GM06990 (cell line): ENCODE data around the gene C2orf80.

Experiments
- DNase-seq: peaks from one replicate; pipeline ENCODE4 v3.0.0-alpha.2; 2011; ENCODE audit not compliant: insufficient read length; ENCODE audit errors: extremely low read depth
- H3K27me3 ChIP-seq: replicated peaks from 2 replicates; pipeline ENCODE4 v1.6.0; 2011; ENCODE audit warnings: low read length; ENCODE audit not compliant: control insufficient read depth, insufficient read depth
- H3K36me3 ChIP-seq: 2 replicates; pipeline ENCODE4 v1.5.1; 2011; ENCODE audit warnings: low read length; ENCODE audit not compliant: control insufficient read depth, insufficient read depth
- H3K4me3 ChIP-seq: replicated peaks from 2 replicates; pipeline ENCODE4 v1.5.1; 2011; ENCODE audit warnings: low read depth, mild to moderate bottlenecking, control low read depth, low read length
- TF ChIP-seq, protein P1 (sequence below): IDR thresholded peaks from 2 replicates; pipeline ENCODE4 v1.5.1; 2011; ENCODE audit warnings: low read length, control low read depth, mild to moderate bottlenecking, inconsistent platforms; ENCODE audit not compliant: insufficient read depth, poor library complexity, severe bottlenecking

C2orf80 gene

DNA sequence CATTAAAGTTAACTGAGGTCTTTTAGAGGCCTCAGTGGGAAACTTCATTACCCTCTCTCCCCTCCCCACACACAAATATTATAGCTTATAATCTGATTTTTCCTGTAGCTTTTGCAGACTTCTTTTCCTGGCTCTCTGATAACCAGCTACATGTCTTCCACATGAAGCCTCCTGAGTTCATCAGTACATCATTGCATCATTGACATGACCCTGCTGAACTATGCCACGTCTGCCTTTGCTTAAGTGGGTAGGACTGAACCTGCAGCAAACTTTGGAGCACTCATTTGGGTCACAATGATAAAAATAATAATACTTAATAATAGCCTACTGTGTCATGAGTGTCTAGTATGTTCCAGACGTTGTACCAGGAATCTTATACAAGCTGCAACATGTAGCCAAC, 33.4 kb downstream of the C2orf80 start:
- H3K27me3 ChIP-seq: no peaks in the 10 kb centered on the region
- no peak for DNase-seq
- TF ChIP-seq, protein P1, sequence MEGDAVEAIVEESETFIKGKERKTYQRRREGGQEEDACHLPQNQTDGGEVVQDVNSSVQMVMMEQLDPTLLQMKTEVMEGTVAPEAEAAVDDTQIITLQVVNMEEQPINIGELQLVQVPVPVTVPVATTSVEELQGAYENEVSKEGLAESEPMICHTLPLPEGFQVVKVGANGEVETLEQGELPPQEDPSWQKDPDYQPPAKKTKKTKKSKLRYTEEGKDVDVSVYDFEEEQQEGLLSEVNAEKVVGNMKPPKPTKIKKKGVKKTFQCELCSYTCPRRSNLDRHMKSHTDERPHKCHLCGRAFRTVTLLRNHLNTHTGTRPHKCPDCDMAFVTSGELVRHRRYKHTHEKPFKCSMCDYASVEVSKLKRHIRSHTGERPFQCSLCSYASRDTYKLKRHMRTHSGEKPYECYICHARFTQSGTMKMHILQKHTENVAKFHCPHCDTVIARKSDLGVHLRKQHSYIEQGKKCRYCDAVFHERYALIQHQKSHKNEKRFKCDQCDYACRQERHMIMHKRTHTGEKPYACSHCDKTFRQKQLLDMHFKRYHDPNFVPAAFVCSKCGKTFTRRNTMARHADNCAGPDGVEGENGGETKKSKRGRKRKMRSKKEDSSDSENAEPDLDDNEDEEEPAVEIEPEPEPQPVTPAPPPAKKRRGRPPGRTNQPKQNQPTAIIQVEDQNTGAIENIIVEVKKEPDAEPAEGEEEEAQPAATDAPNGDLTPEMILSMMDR: no peak
- no peak overlapping the region for H3K4me3 ChIP-seq
- H3K36me3 ChIP-seq: no peaks in the 10 kb centered on the region

DNA sequence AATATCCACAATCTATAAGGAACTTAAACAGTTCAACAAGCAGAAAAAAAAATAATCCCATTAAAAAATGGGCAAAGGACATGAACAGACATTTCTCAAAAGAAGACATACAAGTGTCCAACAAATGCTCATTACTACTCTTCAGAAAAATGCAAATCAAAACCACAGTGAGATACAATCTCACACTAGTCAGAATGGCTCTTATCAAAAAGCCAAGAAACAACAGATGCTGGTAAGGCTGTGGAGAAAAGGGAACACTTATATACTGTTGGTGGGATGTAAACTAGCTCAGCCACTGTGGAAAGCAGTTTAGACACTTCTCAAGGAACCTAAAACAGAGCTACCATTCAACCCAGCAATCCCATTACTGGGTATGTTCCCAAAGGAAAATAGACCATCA, 36.7 kb downstream of the C2orf80 start:
- H3K36me3 ChIP-seq: no peaks in the 10 kb centered on the region
- DNase-seq: no peak

DNA sequence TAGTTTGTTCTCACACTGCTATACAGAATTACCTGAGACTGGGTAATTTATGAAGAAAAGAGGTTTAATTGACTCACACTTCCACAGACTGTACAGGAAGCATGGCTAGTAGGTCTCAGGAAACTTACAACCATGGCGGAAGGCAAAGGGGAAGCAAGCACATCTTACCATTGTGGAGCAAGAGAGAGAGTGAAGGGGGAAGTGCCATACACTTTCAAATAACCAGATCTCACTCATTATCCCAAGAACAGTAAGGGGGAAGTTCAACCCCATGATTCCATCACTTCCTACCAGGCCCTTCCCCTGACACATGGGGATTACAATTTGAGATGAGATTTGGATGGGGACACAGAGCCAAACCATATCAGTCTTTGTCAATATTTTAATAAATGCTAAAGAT, 38.9 kb downstream of the C2orf80 start:
- H3K27me3 ChIP-seq: no peaks in the 10 kb centered on the region
- TF ChIP-seq, protein P1: no peak
- H3K4me3 ChIP-seq: no peak overlapping the region
- DNase-seq: no peak
- no peaks in the 10 kb centered on the region for H3K36me3 ChIP-seq

More for the DNA sequence above, 36.7 kb downstream of the C2orf80 start:
- TF ChIP-seq, protein P1: no peak
- Histone ChIP-seq H3K27me3 (no peaks in the 10 kb centered on the region), H3K4me3 (no peak overlapping the region)

DNA sequence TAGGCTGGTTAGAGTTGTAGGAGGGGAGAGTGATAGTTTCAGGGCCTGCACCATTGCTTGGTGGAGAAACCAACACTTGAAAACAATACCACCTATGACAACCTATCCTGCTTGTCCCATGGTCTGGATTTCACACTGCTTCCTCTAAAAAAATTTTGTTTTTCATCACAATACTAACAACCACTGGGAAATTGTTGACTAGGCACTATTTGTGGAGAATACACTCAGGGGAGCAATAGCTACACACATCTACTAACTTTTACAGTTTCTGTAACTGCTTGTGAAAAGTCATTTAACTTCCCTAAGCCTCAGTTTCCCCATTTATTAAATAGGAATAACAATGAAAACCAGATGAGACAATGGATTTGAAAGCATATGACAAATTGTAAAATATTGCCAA, 39.7 kb downstream of the C2orf80 start:
- Histone ChIP-seq H3K27me3 (no peaks in the 10 kb centered on the region), H3K36me3 (no peaks in the 10 kb centered on the region)
- TF ChIP-seq, protein P1: no peak

DNA sequence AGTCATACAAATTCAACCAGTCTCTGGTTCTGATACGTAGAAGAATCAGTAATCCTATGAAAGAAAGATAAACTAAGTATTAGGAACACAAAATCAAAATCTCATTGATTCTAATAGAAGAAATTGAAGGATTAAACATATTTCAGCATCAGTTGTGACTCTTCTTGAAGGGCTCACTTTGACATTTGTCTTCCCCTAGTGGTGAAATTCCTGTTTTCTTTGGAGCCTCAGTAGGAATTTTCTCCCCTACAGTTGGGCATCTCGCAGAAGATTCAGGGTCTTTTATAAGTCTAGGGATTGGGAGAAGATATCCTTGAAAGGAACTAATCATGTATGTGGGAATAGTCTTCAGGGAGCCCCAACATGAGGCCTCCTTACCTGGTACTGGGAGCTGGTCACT, 41.0 kb downstream of the C2orf80 start:
- DNase-seq: no peak
- H3K4me3 ChIP-seq: no peak overlapping the region
- H3K27me3 ChIP-seq: no peaks in the 10 kb centered on the region
- H3K36me3 ChIP-seq: no peaks in the 10 kb centered on the region
- TF ChIP-seq, protein P1: no peak

More for the DNA sequence above, 39.7 kb downstream of the C2orf80 start:
- H3K4me3 ChIP-seq: no peak overlapping the region
- no peak for DNase-seq

DNA sequence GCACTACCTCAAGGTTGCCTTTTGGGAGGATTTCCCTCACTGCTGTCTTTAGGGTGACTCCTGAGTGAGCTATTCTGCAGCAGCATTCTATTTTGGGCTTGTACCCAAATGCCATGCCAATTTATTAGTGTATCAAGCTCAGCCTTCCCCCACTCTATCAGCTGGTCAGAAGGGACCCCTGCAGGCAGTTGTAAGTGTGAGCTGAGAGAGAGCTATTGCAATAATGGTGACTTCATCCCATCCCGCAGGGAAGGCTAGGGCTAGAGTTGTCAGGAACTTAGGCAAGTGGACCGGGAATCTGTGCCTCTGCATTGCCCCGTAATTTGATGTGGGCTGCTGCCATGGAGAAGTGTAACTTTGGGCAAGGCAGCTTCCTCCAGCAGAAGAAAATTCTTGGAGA, 42.1 kb downstream of the C2orf80 start:
- Histone ChIP-seq H3K36me3 (no peaks in the 10 kb centered on the region), H3K4me3 (no peak overlapping the region), H3K27me3 (no peaks in the 10 kb centered on the region)
- DNase-seq: no peak
- TF ChIP-seq, protein P1: no peak
